Activated CD4-positive, alpha-beta T cell treated with anti-CD3 and anti-CD28 coated beads, Interleukin-10, Interleukin-2, amounts not matched to agents 100 ng/mL and 50 ng/mL, durations not matched to agents 16 hours and 8 hours (primary cell): ENCODE measurements around the gene DOK5.

Experiments used
- DNase-seq: peaks from one replicate; pipeline ENCODE4 v3.0.0-alpha.2; 2020

Gene DOK5

GRCh38 chr20:54565255-54565654 lies 89.9 kb downstream of the DOK5 start:
- no peak for DNase-seq

GRCh38 chr20:54566031-54566688 lies 90.8 kb downstream of the DOK5 start:
- DNase-seq, result no peak

GRCh38 chr20:54570561-54570960 lies 95.2 kb downstream of the DOK5 start:
- DNase-seq, result no peak

GRCh38 chr20:54572665-54573435 lies 97.5 kb downstream of the DOK5 start:
- DNase-seq, result no peak

GRCh38 chr20:54573838-54574237 lies 98.4 kb downstream of the DOK5 start:
- no peak for DNase-seq

- no peak for DNase-seq
Measured at GRCh38 chr20:54576518-54576917, 101.1 kb downstream of the DOK5 start.

GRCh38 chr20:54577637-54578036 lies 102.2 kb downstream of the DOK5 start:
- DNase-seq, result no peak

GRCh38 chr20:54585217-54585616 lies 109.8 kb downstream of the DOK5 start:
- no peak for DNase-seq

- no peak for DNase-seq
Measured at GRCh38 chr20:54587408-54587807, 112.0 kb downstream of the DOK5 start.

- no peak for DNase-seq
Measured at GRCh38 chr20:54589402-54590030, 114.1 kb downstream of the DOK5 start.

- DNase-seq, result no peak
Measured at GRCh38 chr20:54590856-54591255, 115.5 kb downstream of the DOK5 start.

- no peak for DNase-seq
Measured at GRCh38 chr20:54596651-54597050, 121.3 kb downstream of the DOK5 start.

- DNase-seq, result no peak
Measured at GRCh38 chr20:54598352-54598751, 123.0 kb downstream of the DOK5 start.

GRCh38 chr20:54600634-54601033 lies 125.2 kb downstream of the DOK5 start:
- no peak for DNase-seq

GRCh38 chr20:54601831-54602515 lies 126.6 kb downstream of the DOK5 start:
- DNase-seq, result no peak

GRCh38 chr20:54605319-54605718 lies 129.9 kb downstream of the DOK5 start:
- DNase-seq, result no peak

GRCh38 chr20:54606380-54606779 lies 131.0 kb downstream of the DOK5 start:
- DNase-seq, result no peak

- no peak for DNase-seq
Measured at GRCh38 chr20:54608039-54608745, 132.8 kb downstream of the DOK5 start.

- DNase-seq, result no peak
Measured at GRCh38 chr20:54608943-54609342, 133.6 kb downstream of the DOK5 start.

- DNase-seq, result no peak
Measured at GRCh38 chr20:54611708-54612412, 136.5 kb downstream of the DOK5 start.

- DNase-seq, result no peak
Measured at GRCh38 chr20:54618412-54618811, 143.0 kb downstream of the DOK5 start.

GRCh38 chr20:54619181-54619580 lies 143.8 kb downstream of the DOK5 start:
- DNase-seq, result no peak
